ENCODE data around the gene SMIM45.

SMIM45 gene

DNA sequence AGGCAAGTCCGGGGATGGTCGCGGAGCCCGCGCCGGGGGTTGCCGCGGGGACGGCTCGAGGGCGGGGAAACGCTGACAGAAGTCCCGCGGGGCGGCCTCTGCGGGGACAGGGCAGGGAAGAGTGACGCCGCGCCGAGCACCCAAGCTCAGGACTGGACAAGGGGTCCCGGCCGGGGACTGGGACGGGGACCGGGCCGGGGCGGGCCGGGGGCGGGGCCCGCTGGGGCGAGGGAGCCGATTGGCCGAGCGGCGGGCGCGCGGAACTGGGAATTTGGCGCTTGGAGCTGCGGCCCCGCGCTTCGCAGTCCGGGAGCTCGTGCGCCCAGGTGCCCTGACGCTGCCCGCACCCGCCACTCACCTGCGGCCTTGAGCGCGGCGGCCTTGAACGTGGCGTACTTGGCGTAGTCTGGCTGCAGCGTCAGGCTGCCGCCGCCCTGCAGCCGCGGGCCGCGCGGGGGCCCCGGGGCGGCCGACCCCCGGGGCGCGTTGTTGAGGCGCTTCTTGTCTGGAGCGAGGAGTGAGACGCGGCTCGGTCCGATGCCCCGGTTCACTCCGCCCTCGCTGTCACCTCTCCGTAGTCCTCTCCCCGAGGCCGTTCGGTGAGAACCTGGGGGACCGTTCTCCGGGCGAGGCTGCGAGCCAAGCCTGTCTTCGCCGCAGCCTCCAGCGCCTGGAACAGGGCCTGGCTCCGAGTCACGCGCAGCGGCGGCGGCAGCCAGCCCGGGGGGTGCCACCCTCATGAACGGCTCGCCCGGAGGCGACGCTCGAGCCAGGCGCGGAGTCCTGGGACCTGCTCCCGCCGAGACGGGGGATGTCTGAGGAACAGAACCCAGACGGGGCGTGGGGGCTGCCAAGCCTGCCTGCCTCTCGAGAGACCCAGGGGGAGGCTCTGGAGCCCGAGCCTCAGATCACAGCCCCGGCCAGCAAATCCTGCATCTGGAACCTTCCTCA, 41.6 kb upstream of the SMIM45 start:
- Histone ChIP-seq H3K9ac (ENCODE audit: low read depth in 1 of 2, low read length in 2 of 2) (no peak overlapping the region), H3K9me3 (ENCODE audit: control insufficient read depth in 1 of 2, low read length in 2 of 2) (no peaks in the 10 kb centered on the region), H3K4me1 (ENCODE audit: control insufficient read depth in 1 of 2, insufficient read depth in 2 of 2, low read length in 2 of 2) (peaks cover 7 to 24% of the 10 kb centered on the region in 2 donors), H3K36me3 (ENCODE audit: control insufficient read depth in 1 of 2, insufficient read depth in 2 of 2, low read length in 2 of 2) (peaks cover 6 to 25% of the 10 kb centered on the region in 2 donors), H3K27ac (ENCODE audit: low read depth, low read length) (no peak overlapping the region), H3K4me3 (ENCODE audit: low read depth in 1 of 2, low read length in 2 of 2) (peak overlapping the region in 1 of 2 donors; percentile 36), H3K27me3 (ENCODE audit: control insufficient read depth in 1 of 2, insufficient read depth in 2 of 2, low read length in 2 of 2) (peaks cover 39 to 41% of the 10 kb centered on the region in 2 donors)

DNA sequence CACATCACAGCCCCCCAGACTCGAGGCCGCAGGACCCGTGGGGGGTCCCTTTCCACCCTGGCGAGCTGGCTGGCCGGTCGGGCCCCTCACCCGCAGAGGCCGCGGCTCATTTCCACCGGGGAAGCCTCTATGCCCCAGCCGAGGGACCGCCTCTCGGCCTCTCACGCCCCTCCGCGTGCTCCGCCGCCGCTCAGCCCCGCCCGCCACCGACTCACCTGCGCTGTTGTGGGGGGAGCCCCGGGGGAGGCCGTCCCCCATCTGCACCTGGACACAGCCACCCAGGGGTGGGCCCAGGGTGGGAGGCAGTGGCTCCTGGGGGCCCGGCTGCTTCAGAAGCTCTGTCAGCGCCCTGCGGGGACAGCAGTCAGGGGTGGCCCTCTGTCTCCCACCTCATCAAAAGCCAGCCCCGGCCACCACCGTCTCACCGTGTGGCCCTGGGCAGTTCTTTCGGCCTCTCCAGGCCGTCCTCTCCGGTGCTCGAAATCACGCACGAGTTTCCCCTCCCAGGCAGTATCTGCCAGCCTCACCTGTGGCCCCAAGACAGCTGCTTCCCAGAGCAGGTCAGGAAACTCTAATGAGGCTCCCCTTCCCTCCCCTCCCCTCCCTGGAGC, 40.8 kb upstream of the SMIM45 start:
- Histone ChIP-seq H3K4me1 (ENCODE audit: control insufficient read depth in 1 of 2, insufficient read depth in 2 of 2, low read length in 2 of 2) (peaks cover 9 to 27% of the 10 kb centered on the region in 2 donors), H3K27ac (ENCODE audit: low read depth, low read length) (no peak overlapping the region), H3K4me3 (ENCODE audit: low read depth in 1 of 2, low read length in 2 of 2) (peak overlapping the region in 1 of 2 donors; percentile 36), H3K9ac (ENCODE audit: low read depth in 1 of 2, low read length in 2 of 2) (no peak overlapping the region), H3K36me3 (ENCODE audit: control insufficient read depth in 1 of 2, insufficient read depth in 2 of 2, low read length in 2 of 2) (peaks cover 6 to 18% of the 10 kb centered on the region in 2 donors), H3K9me3 (ENCODE audit: control insufficient read depth in 1 of 2, low read length in 2 of 2) (no peaks in the 10 kb centered on the region), H3K27me3 (ENCODE audit: control insufficient read depth in 1 of 2, insufficient read depth in 2 of 2, low read length in 2 of 2) (peaks cover 46 to 49% of the 10 kb centered on the region in 2 donors)

DNA sequence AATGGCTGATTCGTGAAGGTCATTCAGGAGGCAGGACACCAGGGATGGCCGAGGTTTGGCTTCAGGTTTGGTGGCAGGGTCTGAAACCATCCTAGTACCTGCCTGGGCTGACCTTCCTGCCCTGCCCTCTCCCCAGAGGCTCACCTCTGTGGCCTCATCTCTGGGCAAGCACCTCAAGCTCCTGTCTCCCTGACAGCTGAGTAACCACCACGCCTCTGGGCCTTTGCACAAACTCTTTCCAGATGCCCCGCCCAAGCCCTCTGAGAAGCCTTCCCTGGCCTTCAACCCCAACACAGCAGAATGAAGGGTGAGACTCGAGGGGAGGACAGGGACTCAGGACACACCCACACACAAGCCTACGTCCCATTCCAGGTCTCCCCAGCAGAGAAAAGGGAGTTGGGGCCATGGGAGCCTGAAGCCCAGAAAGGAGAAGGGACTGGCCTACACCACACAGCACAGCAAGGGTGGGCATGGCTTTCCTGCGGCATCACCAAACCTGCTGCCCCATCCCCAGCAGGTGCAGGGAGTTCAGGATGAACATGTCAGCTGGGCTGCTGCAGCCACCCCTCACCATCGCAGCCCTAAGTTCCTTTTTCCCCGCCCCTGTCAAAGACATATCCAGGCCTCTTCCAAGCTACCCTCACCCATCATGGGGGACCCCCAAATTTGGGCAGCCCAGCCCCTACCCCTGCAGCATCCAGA, 39.5 kb upstream of the SMIM45 start:
- Histone ChIP-seq H3K4me3 (ENCODE audit: low read depth in 1 of 2, low read length in 2 of 2) (no peak overlapping the region), H3K9me3 (ENCODE audit: control insufficient read depth in 1 of 2, low read length in 2 of 2) (no peaks in the 10 kb centered on the region), H3K9ac (ENCODE audit: low read depth in 1 of 2, low read length in 2 of 2) (no peak overlapping the region), H3K36me3 (ENCODE audit: control insufficient read depth in 1 of 2, insufficient read depth in 2 of 2, low read length in 2 of 2) (peaks cover 3 to 4% of the 10 kb centered on the region in 2 donors), H3K27me3 (ENCODE audit: control insufficient read depth in 1 of 2, insufficient read depth in 2 of 2, low read length in 2 of 2) (peaks cover 52 to 59% of the 10 kb centered on the region in 2 donors), H3K27ac (ENCODE audit: low read depth, low read length) (no peak overlapping the region), H3K4me1 (ENCODE audit: control insufficient read depth in 1 of 2, insufficient read depth in 2 of 2, low read length in 2 of 2) (peaks cover 9 to 25% of the 10 kb centered on the region in 2 donors)

DNA sequence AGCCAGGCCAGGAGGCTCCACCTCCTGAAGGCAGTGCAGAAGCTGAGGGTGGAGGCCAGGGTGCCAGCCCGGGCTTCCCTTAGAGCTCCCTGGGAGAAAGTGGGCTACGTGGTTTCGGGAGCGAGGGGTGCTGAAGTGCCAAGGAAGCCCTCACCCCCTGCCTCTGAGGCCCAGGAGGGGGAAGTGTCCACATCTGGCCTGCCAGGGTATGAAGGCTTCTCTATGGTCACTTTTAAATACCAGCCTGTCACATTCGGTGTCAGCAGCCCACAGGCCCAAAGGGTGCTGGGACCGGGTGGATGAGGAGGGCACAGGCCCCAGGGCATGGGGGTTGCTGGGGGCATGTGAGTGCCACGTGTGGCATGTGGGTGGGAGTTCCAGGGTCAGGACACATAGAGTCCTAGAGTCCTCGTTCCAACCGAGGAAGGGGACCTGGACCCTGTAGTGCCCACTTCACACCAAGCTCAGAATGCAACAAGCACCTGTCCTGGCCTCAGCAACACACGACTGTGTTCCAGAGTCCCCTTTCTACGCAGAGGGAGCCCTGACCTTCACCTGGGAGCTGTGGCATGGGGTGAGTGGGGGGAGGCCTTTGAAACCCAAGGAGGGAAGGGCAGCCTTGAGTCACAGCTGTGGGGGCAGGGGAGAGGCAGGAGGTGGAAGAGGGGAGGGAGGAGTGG, 38.8 kb upstream of the SMIM45 start:
- Histone ChIP-seq H3K27me3 (ENCODE audit: control insufficient read depth in 1 of 2, insufficient read depth in 2 of 2, low read length in 2 of 2) (peaks cover 59 to 66% of the 10 kb centered on the region in 2 donors), H3K36me3 (ENCODE audit: control insufficient read depth in 1 of 2, insufficient read depth in 2 of 2, low read length in 2 of 2) (no peaks in the 10 kb centered on the region), H3K4me3 (ENCODE audit: low read depth in 1 of 2, low read length in 2 of 2) (no peak overlapping the region), H3K27ac (ENCODE audit: low read depth, low read length) (no peak overlapping the region), H3K4me1 (ENCODE audit: control insufficient read depth in 1 of 2, insufficient read depth in 2 of 2, low read length in 2 of 2) (peaks cover 14 to 25% of the 10 kb centered on the region in 2 donors), H3K9me3 (ENCODE audit: control insufficient read depth in 1 of 2, low read length in 2 of 2) (no peaks in the 10 kb centered on the region), H3K9ac (ENCODE audit: low read depth in 1 of 2, low read length in 2 of 2) (no peak overlapping the region)

DNA sequence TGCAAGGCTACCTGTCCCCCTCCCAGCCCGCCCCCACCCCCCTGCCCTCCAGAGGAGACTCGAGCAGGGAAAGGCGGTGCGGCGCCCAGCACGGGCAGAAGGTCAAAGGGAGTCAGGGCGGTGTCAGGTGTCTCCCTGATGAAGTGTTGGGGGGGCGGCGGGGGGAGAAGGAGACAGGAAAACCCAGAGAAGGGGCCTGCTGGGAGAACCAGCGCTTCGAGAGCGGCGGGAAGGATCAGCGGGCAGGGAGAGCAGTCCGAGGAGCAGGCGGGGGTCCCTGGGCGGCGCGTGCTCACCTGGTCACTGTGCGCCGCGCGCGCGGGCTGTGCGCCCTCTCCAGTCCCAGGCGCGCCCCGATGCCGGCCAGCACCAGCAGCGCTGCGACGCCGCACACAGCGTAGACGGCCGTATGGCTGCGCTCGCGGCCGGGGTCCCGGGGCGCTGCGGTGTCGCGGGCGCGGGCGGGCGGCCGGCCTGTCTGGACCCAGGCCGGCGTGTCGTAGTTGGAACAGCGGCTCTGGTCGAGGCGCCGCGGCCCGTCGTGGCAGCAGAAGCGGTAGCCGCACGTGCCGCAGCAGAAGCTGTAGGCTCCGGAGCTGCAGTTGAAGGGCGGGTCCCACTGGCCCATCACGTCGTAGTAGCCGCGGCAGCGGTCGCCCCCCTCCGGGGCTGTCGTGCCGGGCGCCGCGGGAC, 38.0 kb upstream of the SMIM45 start:
- Histone ChIP-seq H3K4me3 (ENCODE audit: low read depth in 1 of 2, low read length in 2 of 2) (no peak overlapping the region), H3K27ac (ENCODE audit: low read depth, low read length) (no peak overlapping the region), H3K27me3 (ENCODE audit: control insufficient read depth in 1 of 2, insufficient read depth in 2 of 2, low read length in 2 of 2) (peaks cover 60 to 67% of the 10 kb centered on the region in 2 donors), H3K9ac (ENCODE audit: low read depth in 1 of 2, low read length in 2 of 2) (no peak overlapping the region), H3K4me1 (ENCODE audit: control insufficient read depth in 1 of 2, insufficient read depth in 2 of 2, low read length in 2 of 2) (peaks cover 13 to 24% of the 10 kb centered on the region in 2 donors), H3K9me3 (ENCODE audit: control insufficient read depth in 1 of 2, low read length in 2 of 2) (no peaks in the 10 kb centered on the region), H3K36me3 (ENCODE audit: control insufficient read depth in 1 of 2, insufficient read depth in 2 of 2, low read length in 2 of 2) (no peaks in the 10 kb centered on the region)

DNA sequence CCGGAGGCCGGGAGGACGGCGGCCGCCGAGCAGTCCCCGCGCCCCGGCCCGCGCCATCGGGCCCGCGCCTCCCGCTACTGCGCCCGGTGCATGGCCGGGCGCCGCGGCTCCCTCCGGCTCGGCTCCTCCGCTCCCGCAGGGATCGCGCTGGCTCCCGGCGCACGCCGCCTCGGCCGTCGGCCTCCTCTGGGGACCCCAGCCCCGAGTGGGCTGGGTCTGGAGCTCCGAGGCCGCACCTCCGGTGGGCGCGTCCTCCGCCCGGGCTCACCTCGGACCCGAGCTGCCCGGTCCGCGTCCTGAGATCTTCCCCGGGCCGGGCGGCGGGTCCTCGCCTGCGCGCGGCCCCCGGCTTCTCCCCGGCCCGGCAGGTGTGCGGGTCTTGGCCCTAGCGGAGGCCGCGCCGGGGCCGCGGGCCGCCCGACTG, 37.3 kb upstream of the SMIM45 start:
- no peaks in the 10 kb centered on the region for H3K36me3 ChIP-seq (ENCODE audit: control insufficient read depth in 1 of 2, insufficient read depth in 2 of 2, low read length in 2 of 2)
- H3K4me1 ChIP-seq (ENCODE audit: control insufficient read depth in 1 of 2, insufficient read depth in 2 of 2, low read length in 2 of 2), result peaks cover 18 to 31% of the 10 kb centered on the region in 2 donors
- H3K27me3 ChIP-seq (ENCODE audit: control insufficient read depth in 1 of 2, insufficient read depth in 2 of 2, low read length in 2 of 2), result peaks cover 55 to 67% of the 10 kb centered on the region in 2 donors
- no peak overlapping the region for H3K9ac ChIP-seq (ENCODE audit: low read depth in 1 of 2, low read length in 2 of 2)
- no peak overlapping the region for H3K27ac ChIP-seq (ENCODE audit: low read depth, low read length)
- no peak overlapping the region for H3K4me3 ChIP-seq (ENCODE audit: low read depth in 1 of 2, low read length in 2 of 2)
- no peaks in the 10 kb centered on the region for H3K9me3 ChIP-seq (ENCODE audit: control insufficient read depth in 1 of 2, low read length in 2 of 2)

DNA sequence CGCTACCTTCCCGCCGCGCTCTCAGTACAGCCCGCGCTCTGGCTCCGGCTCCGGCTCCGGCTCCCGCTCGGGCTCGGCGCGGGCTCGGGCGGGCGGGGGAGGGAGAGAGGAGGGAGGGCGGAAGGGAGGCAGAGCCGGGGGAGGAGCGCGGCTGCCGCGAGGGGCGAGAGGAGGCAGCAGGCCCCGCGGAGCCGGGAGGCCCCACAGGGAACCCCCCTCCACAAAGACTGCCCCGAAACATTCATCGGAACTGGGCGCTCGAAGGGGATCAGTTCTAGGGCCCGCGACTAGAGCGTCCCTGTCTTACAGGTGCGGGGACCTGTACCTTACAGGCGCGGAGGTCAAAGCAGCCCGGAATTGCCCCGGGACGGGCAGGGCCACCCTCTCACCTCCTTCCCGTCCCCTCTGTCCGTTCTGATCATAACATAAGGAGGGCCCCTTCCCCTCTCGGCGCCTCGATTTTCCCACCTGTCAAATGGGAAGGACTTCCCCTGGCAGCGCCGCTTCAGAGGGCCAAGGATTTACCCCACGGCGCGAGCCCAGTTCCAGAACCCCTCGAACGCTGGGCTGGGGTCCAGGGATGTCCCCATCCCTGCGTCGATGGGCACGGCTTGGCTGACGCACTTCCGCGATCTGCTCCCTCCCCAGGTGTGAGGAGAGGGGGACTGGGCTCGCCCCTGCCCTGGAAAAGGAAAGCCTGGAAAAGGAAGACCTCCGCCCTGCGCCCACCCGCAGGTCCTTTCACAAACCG, 36.7 kb upstream of the SMIM45 start, which contains the start of gene SHISA8:
TSS of gene SHISA8 (minus strand) at position 40 of the 751 bp plus-strand sequence. CDS start 407 bp downstream, outside the sequence.
- H3K9ac ChIP-seq (ENCODE audit: low read depth in 1 of 2, low read length in 2 of 2), result peak within 1 kb of the TSS in 1 of 2 donors; percentile 32

DNA sequence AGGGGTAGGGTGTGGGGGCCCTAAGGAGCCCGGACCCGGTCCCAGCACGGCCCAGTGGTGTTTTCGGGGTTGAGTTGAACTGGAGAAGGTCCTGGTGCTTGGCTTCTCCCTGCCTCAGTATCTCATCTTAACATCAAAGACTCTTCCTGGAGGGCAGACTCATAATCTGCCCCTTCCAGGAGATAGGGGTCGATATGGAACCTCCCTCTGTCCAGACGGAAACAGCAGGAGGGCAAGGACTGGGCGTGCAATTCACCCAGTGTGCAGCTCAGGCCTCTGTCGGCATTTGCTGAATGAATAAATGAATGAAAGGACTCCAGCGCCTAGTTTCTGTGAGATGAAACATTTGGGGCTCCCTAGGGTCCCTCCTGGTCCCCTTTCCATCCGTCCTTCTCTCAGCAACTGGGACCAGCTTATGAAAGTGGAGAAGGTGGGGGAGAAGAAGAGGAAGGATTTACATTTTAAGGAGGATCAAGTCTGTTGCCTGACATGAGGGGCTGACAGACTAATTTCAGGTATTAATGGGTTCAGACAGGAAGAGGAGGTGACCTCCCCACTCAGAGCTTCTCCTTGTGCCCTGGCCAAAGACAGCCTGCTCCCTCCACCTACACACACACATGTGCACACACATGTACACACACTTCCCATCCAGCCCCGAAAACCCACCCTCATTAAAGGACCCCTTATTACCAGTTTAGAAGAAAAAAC, 36.0 kb upstream of the SMIM45 start:
- H3K36me3 ChIP-seq (ENCODE audit: control insufficient read depth in 1 of 2, insufficient read depth in 2 of 2, low read length in 2 of 2), result no peaks in the 10 kb centered on the region
- no peak overlapping the region for H3K27ac ChIP-seq (ENCODE audit: low read depth, low read length)
- H3K9ac ChIP-seq (ENCODE audit: low read depth in 1 of 2, low read length in 2 of 2), result no peak overlapping the region
- peaks cover 22 to 26% of the 10 kb centered on the region in 2 donors for H3K4me1 ChIP-seq (ENCODE audit: control insufficient read depth in 1 of 2, insufficient read depth in 2 of 2, low read length in 2 of 2)
- no peak overlapping the region for H3K4me3 ChIP-seq (ENCODE audit: low read depth in 1 of 2, low read length in 2 of 2)
- H3K27me3 ChIP-seq (ENCODE audit: control insufficient read depth in 1 of 2, insufficient read depth in 2 of 2, low read length in 2 of 2), result peaks cover 49 to 59% of the 10 kb centered on the region in 2 donors
- H3K9me3 ChIP-seq (ENCODE audit: control insufficient read depth in 1 of 2, low read length in 2 of 2), result no peaks in the 10 kb centered on the region

More for the DNA sequence above, 36.7 kb upstream of the SMIM45 start, which contains the start of gene SHISA8:
- Histone ChIP-seq H3K36me3 (ENCODE audit: control insufficient read depth in 1 of 2, insufficient read depth in 2 of 2, low read length in 2 of 2) (no peaks in the 10 kb centered on the region), H3K27me3 (ENCODE audit: control insufficient read depth in 1 of 2, insufficient read depth in 2 of 2, low read length in 2 of 2) (peaks cover 55 to 66% of the 10 kb centered on the region in 2 donors), H3K27ac (ENCODE audit: low read depth, low read length) (no peak within 1 kb of the TSS), H3K4me1 (ENCODE audit: control insufficient read depth in 1 of 2, insufficient read depth in 2 of 2, low read length in 2 of 2) (peaks cover 18 to 32% of the 10 kb centered on the region in 2 donors), H3K9me3 (ENCODE audit: control insufficient read depth in 1 of 2, low read length in 2 of 2) (no peaks in the 10 kb centered on the region), H3K4me3 (ENCODE audit: low read depth in 1 of 2, low read length in 2 of 2) (peak within 1 kb of the TSS in 1 of 2 donors; percentile 28)

All from duodenal mucosa (tissue), 2 donors.